Liver (tissue), 9 donors: ENCODE data around the gene COG4. TPM values are rescaled to one million over a fixed set of nuclear protein-coding genes. Genes with fewer than 3 reads are reported as not detected.

Experiments used
- DNase-seq: peaks from one replicate; pipeline ENCODE4 v3.0.0-alpha.2; 2017; ENCODE audit warnings: low spot score
- H3K27ac ChIP-seq, 2 donors: one replicate each; pipeline ENCODE4 v1.7.0; 2013; ENCODE audit warnings: inconsistent platforms in 2 of 2, low read length in 2 of 2, control low read depth in 1 of 2, low read depth in 1 of 2, mild to moderate bottlenecking in 1 of 2
- H3K27me3 ChIP-seq, 4 donors: one replicate each; pipeline versions ENCODE4 v1.6.1 to v1.7.0; 2013; ENCODE audit warnings: low read length in 3 of 4, inconsistent platforms in 1 of 4, mild to moderate bottlenecking in 1 of 4, moderate library complexity in 1 of 4; ENCODE audit not compliant: control insufficient read depth in 4 of 4, insufficient read depth in 4 of 4
- H3K36me3 ChIP-seq, 4 donors: one replicate each; pipeline versions ENCODE4 v1.6.1 to v1.7.0; 2013; ENCODE audit warnings: low read length in 3 of 4, mild to moderate bottlenecking in 3 of 4, low read depth in 1 of 4, moderate library complexity in 1 of 4; ENCODE audit not compliant: control insufficient read depth in 4 of 4, insufficient read depth in 3 of 4
- H3K4me1 ChIP-seq, 4 donors: one replicate each; pipeline versions ENCODE4 v1.6.1 to v1.7.0; 2013; ENCODE audit warnings: low read length in 3 of 4, mild to moderate bottlenecking in 3 of 4, moderate library complexity in 1 of 4; ENCODE audit not compliant: control insufficient read depth in 4 of 4, insufficient read depth in 4 of 4
- H3K4me3 ChIP-seq, 3 donors: one replicate each; pipeline versions ENCODE4 v1.6.1 to v1.7.0; 2013; ENCODE audit warnings: low read length in 3 of 3, control low read depth in 1 of 3, low read depth in 1 of 3, mild to moderate bottlenecking in 1 of 3
- H3K9ac ChIP-seq, 2 donors: one replicate each; pipeline ENCODE4 v1.7.0; 2013; ENCODE audit warnings: low read length in 2 of 2, mild to moderate bottlenecking in 2 of 2, moderate library complexity in 2 of 2, control low read depth in 1 of 2, low read depth in 1 of 2
- H3K9me3 ChIP-seq, 4 donors: one replicate each; pipeline versions ENCODE4 v1.6.1 to v1.7.0; 2013; ENCODE audit warnings: low read length in 3 of 4; ENCODE audit not compliant: control insufficient read depth in 4 of 4
- EGR1 ChIP-seq, 2 donors: IDR thresholded peaks; 2 replicates each; pipeline ENCODE4 v1.6.1; 2016 to 2018; ENCODE audit warnings: antibody characterized with exemption in 2 of 2, low read depth in 2 of 2
- FOXA1 ChIP-seq: IDR thresholded peaks from 2 replicates; pipeline ENCODE4 v1.6.1; 2016; ENCODE audit warnings: antibody characterized with exemption
- FOXA2 ChIP-seq: IDR thresholded peaks from 2 replicates; pipeline ENCODE4 v1.6.1; 2016; ENCODE audit warnings: antibody characterized with exemption
- GABPA ChIP-seq, 2 donors: IDR thresholded peaks in 1 of 2; conservative IDR thresholded peaks in 1 of 2; 2 replicates each; pipeline ENCODE4 v1.6.1; 2016; ENCODE audit warnings: antibody characterized with exemption in 2 of 2, mild to moderate bottlenecking in 1 of 2, moderate library complexity in 1 of 2
- HNF4A ChIP-seq, 2 donors: conservative IDR thresholded peaks; 2 replicates each; pipeline ENCODE4 v1.6.1; 2016; ENCODE audit warnings: antibody characterized with exemption in 2 of 2, mild to moderate bottlenecking in 2 of 2
- HNF4G ChIP-seq: IDR thresholded peaks from 2 replicates; pipeline ENCODE4 v1.6.1; 2016; ENCODE audit warnings: antibody characterized with exemption
- JUND ChIP-seq, 2 donors: IDR thresholded peaks; 2 replicates each; pipeline ENCODE4 v1.6.1; 2016; ENCODE audit warnings: antibody characterized with exemption in 2 of 2
- NR2F2 ChIP-seq: IDR thresholded peaks from 2 replicates; pipeline ENCODE4 v1.6.1; 2016; ENCODE audit warnings: antibody characterized with exemption
- RXRA ChIP-seq, 2 donors: IDR thresholded peaks; 2 replicates each; pipeline ENCODE4 v1.6.1; 2017 to 2018; ENCODE audit warnings: antibody characterized with exemption in 2 of 2, mild to moderate bottlenecking in 1 of 2
- SP1 ChIP-seq: IDR thresholded peaks from 2 replicates; pipeline ENCODE4 v1.6.1; 2018; ENCODE audit warnings: antibody characterized with exemption, mild to moderate bottlenecking
- TAF1 ChIP-seq: conservative IDR thresholded peaks from 2 replicates; pipeline ENCODE4 v1.6.1; 2016; ENCODE audit warnings: antibody characterized with exemption, mild to moderate bottlenecking
- WGBS: extraction: QIAGEN DNeasy Blood & Tissue Kit; methylation state at CpG from one replicate; pipeline ENCODE4 v1.1.7; 2013; 5-methylcytosine and 5-hydroxymethylcytosine counted together
- polyA plus RNA-seq, 2 donors: library from polyadenylated mRNA; stranded (reverse) in 1 of 2; unstranded in 1 of 2; fragments of 200-250 nt in 1 of 2; fragments of >200 nt in 1 of 2; fragmentation: Nextera tagmentation in 1 of 2; extraction: Ambion mirVana in 1 of 2; gene quantifications; one replicate each; pipeline versions ENCODE4 v1.2.1 to v1.2.3, GENCODE V29; 2013 to 2015
- total RNA-seq, 2 donors: library from RNA; depleted of rRNA; stranded (reverse); fragments of >200 nt; gene quantifications; one replicate each; pipeline ENCODE4 v1.2.3, GENCODE V29; 2014
- TF ChIP-seq, protein P1 (sequence below): fragments of 150-350 bp; IDR thresholded peaks from 2 replicates; pipeline ENCODE4 v1.5.1; 2017; ENCODE audit warnings: improper control_type of control experiment, low read depth, low read length; ENCODE audit not compliant: missing input control
- TF ChIP-seq, protein P2 (sequence below): IDR thresholded peaks from 2 replicates; pipeline ENCODE4 v1.6.1; 2016; ENCODE audit warnings: antibody characterized with exemption
- TF ChIP-seq, protein P3 (sequence below): IDR thresholded peaks from 2 replicates; pipeline ENCODE4 v1.6.1; 2016; ENCODE audit warnings: antibody characterized with exemption, mild to moderate bottlenecking
- TF ChIP-seq, protein P4 (sequence below): IDR thresholded peaks from 2 replicates; pipeline ENCODE4 v1.6.1; 2016; ENCODE audit warnings: antibody characterized with exemption
- donor health status: healthy.
- donor health status: healthy.
- donor health status: healthy.
- donor health status: healthy.
- donor health status: healthy.

The COG4 gene
- total and polyA plus RNA-seq, 4 donors: 15.3 to 59.5 (median 27.2) TPM

DNA sequence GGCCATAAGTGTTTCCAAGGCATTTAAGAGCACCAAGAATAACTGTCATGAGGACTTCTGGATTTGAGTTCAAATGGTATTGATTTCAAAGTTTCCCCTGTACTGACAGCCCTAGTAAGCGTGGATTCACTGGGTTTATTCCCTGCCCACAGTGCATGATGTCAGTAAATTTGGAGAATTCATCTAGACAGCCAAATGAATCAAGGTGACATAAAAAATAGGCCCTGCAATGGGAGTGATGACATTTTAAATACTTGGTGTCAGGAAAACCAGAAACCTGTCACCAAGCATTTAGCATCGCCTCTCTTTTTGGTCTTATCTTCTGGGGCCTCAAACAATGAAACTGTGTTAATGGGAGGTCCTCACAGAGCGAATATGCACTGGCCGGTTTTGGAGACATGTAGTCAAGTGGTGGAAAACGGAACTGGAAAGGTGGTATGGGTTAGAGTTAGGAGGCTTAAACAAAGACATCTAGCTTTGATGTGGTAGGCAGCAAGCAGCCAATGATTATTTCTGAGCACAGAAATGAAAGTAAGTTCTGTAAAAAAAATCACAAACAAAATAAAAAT, 29.1 kb downstream of the COG4 start:
- H3K9me3 ChIP-seq: no peaks in the 10 kb centered on the region
- TF ChIP-seq EGR1 (IDR thresholded peaks at IDR 0.05; ENCODE audit: low read depth in 2 of 2) (no peak), RXRA (IDR thresholded peaks at IDR 0.05) (no peak), SP1 (no peak), FOXA2 (no peak), NR2F2 (no peak), HNF4G (no peak), GABPA (IDR thresholded peaks at IDR 0.05 in 1 of 2, conservative IDR thresholded peaks at IDR 0.05 in 1 of 2) (no peak), HNF4A (conservative IDR thresholded peaks at IDR 0.05) (no peak), TAF1 (no peak)
- TF ChIP-seq, protein P1, sequence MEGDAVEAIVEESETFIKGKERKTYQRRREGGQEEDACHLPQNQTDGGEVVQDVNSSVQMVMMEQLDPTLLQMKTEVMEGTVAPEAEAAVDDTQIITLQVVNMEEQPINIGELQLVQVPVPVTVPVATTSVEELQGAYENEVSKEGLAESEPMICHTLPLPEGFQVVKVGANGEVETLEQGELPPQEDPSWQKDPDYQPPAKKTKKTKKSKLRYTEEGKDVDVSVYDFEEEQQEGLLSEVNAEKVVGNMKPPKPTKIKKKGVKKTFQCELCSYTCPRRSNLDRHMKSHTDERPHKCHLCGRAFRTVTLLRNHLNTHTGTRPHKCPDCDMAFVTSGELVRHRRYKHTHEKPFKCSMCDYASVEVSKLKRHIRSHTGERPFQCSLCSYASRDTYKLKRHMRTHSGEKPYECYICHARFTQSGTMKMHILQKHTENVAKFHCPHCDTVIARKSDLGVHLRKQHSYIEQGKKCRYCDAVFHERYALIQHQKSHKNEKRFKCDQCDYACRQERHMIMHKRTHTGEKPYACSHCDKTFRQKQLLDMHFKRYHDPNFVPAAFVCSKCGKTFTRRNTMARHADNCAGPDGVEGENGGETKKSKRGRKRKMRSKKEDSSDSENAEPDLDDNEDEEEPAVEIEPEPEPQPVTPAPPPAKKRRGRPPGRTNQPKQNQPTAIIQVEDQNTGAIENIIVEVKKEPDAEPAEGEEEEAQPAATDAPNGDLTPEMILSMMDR: no peak
- H3K4me1 ChIP-seq: no peaks in the 10 kb centered on the region
- DNase-seq: no peak
- 80% methylated on average over 5 of the region's 5 CpGs for WGBS
- no peaks in the 10 kb centered on the region for H3K27me3 ChIP-seq
- no peak overlapping the region for H3K4me3 ChIP-seq
- H3K9ac ChIP-seq: no peak overlapping the region
- no peak overlapping the region for H3K27ac ChIP-seq
- H3K36me3 ChIP-seq: peaks cover 10 to 70% (median 52%) of the 10 kb centered on the region in 4 donors

DNA sequence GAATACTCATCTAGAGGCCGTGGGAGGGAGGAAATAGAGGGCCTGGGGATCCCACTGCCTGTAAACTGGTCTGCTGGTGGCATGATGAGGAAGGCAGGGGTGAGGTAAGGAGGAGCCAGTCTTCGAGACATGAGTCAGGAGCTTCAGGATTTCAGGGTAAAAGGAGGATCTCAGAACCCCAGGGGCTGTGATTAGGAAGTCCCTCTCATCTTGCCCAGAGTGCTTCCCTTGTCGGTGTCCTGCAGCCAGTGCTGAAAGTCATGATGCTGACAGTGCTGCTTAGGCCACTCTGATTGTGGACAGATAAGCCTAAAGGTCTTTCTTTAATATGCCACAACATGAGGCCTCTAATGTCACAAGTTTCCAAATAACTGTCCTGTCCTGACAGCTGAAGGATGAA, 29.6 kb downstream of the COG4 start:
- H3K9ac ChIP-seq: no peak overlapping the region
- no peak for TF ChIP-seq HNF4G
- H3K9me3 ChIP-seq: no peaks in the 10 kb centered on the region
- H3K27me3 ChIP-seq: no peaks in the 10 kb centered on the region
- WGBS: 93% methylated on average over 3 of the region's 3 CpGs
- H3K4me3 ChIP-seq: no peak overlapping the region
- H3K27ac ChIP-seq: no peak overlapping the region
- no peaks in the 10 kb centered on the region for H3K4me1 ChIP-seq
- no peak for DNase-seq
- peaks cover 10 to 69% (median 50%) of the 10 kb centered on the region in 4 donors for H3K36me3 ChIP-seq

DNA sequence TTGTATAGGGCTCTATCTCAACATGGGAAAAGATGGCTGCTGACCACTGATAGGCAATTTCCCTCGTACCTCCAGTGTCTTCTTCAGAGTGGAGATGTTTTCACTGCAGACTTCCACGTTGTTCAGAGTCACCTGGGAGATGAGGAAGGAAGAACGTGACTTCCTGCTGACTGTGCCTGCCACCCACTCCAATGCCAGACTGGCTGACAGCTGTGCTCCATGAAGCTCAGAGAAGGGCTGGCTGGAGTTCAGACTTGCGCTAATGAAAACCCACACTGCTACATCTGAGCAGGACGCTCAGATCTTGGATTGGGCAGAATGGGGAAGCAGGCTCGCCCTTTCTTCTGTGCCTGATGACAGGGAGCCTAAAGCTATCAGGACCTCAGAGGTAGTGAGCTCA, 33.1 kb downstream of the COG4 start:
- Histone ChIP-seq H3K9me3 (no peaks in the 10 kb centered on the region), H3K36me3 (peaks cover 4 to 46% (median 30%) of the 10 kb centered on the region in 4 donors), H3K27me3 (no peaks in the 10 kb centered on the region), H3K4me1 (no peaks in the 10 kb centered on the region), H3K4me3 (no peak overlapping the region), H3K9ac (no peak overlapping the region), H3K27ac (no peak overlapping the region)
- TF ChIP-seq NR2F2: no peak
- TF ChIP-seq, protein P2, sequence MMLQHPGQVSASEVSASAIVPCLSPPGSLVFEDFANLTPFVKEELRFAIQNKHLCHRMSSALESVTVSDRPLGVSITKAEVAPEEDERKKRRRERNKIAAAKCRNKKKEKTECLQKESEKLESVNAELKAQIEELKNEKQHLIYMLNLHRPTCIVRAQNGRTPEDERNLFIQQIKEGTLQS: no peak
- TF ChIP-seq GABPA (IDR thresholded peaks at IDR 0.05 in 1 of 2, conservative IDR thresholded peaks at IDR 0.05 in 1 of 2): no peak
- no peak for TF ChIP-seq SP1
- TF ChIP-seq, protein P3, sequence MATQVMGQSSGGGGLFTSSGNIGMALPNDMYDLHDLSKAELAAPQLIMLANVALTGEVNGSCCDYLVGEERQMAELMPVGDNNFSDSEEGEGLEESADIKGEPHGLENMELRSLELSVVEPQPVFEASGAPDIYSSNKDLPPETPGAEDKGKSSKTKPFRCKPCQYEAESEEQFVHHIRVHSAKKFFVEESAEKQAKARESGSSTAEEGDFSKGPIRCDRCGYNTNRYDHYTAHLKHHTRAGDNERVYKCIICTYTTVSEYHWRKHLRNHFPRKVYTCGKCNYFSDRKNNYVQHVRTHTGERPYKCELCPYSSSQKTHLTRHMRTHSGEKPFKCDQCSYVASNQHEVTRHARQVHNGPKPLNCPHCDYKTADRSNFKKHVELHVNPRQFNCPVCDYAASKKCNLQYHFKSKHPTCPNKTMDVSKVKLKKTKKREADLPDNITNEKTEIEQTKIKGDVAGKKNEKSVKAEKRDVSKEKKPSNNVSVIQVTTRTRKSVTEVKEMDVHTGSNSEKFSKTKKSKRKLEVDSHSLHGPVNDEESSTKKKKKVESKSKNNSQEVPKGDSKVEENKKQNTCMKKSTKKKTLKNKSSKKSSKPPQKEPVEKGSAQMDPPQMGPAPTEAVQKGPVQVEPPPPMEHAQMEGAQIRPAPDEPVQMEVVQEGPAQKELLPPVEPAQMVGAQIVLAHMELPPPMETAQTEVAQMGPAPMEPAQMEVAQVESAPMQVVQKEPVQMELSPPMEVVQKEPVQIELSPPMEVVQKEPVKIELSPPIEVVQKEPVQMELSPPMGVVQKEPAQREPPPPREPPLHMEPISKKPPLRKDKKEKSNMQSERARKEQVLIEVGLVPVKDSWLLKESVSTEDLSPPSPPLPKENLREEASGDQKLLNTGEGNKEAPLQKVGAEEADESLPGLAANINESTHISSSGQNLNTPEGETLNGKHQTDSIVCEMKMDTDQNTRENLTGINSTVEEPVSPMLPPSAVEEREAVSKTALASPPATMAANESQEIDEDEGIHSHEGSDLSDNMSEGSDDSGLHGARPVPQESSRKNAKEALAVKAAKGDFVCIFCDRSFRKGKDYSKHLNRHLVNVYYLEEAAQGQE: no peak
- no peak for TF ChIP-seq RXRA (IDR thresholded peaks at IDR 0.05)
- no peak for TF ChIP-seq EGR1 (IDR thresholded peaks at IDR 0.05; ENCODE audit: low read depth in 2 of 2)
- no peak for TF ChIP-seq HNF4G
- no peak for TF ChIP-seq FOXA1
- no peak for TF ChIP-seq JUND (IDR thresholded peaks at IDR 0.05)
- TF ChIP-seq, protein P4, sequence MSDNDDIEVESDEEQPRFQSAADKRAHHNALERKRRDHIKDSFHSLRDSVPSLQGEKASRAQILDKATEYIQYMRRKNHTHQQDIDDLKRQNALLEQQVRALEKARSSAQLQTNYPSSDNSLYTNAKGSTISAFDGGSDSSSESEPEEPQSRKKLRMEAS: no peak
- no peak for TF ChIP-seq TAF1
- 83% methylated on average over 6 of the region's 6 CpGs for WGBS
- DNase-seq: no peak
